Keratinocyte (primary cell): ENCODE measurements around the gene MGMT.

Source experiments
- EZH2 ChIP-seq: IDR thresholded peaks from one replicate; pipeline ENCODE4 v1.6.1; 2012; ENCODE audit warnings: inconsistent platforms, mild to moderate bottlenecking, low read length, moderate library complexity
- TF ChIP-seq, protein P1 (sequence below), 3 experiments: IDR thresholded peaks in 1 of 3; conservative IDR thresholded peaks in 1 of 3; optimal IDR thresholded peaks in 1 of 3; 2 replicates in 2 of 3; 3 replicates in 1 of 3; pipeline versions ENCODE3 to v1.5.1; 2011; ENCODE audit warnings: low read length in 3 of 3, mild to moderate bottlenecking in 3 of 3, moderate library complexity in 2 of 3, control low read depth in 1 of 3, inconsistent platforms in 1 of 3; ENCODE audit not compliant: insufficient read depth in 2 of 3; ENCODE audit errors: extremely low read depth in 1 of 3

DNA sequence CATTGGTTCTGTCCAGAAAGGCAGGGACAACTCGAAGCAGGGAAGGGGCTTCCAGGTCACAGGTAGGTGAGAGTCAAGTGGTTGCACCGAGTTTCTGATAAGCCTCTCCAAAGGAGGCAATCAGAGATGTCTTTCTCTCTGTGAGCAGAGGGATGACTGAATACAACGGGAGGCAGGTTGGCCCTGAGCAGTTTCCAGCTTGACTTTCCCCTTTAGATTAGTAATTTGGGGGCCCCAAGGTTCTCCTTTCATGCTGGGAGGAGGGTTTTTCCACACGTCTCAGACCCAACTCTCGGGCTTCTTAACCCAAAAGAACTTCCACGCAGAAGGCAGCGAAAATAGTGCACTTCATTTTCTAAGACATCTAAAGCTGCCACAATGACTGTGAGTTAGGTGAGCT lies 189.6 kb downstream of the MGMT start:
- TF ChIP-seq, protein P1, sequence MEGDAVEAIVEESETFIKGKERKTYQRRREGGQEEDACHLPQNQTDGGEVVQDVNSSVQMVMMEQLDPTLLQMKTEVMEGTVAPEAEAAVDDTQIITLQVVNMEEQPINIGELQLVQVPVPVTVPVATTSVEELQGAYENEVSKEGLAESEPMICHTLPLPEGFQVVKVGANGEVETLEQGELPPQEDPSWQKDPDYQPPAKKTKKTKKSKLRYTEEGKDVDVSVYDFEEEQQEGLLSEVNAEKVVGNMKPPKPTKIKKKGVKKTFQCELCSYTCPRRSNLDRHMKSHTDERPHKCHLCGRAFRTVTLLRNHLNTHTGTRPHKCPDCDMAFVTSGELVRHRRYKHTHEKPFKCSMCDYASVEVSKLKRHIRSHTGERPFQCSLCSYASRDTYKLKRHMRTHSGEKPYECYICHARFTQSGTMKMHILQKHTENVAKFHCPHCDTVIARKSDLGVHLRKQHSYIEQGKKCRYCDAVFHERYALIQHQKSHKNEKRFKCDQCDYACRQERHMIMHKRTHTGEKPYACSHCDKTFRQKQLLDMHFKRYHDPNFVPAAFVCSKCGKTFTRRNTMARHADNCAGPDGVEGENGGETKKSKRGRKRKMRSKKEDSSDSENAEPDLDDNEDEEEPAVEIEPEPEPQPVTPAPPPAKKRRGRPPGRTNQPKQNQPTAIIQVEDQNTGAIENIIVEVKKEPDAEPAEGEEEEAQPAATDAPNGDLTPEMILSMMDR (optimal IDR thresholded peaks at IDR 0.05 in 1 of 3, IDR thresholded peaks at IDR 0.05 in 1 of 3, conservative IDR thresholded peaks at IDR 0.05 in 1 of 3; ENCODE audit: extremely low read depth in 1 of 3, insufficient read depth in 2 of 3, low read length in 3 of 3): no peak
- TF ChIP-seq EZH2: no peak
